Activated naive CD8-positive, alpha-beta T cell treated with anti-CD3 and anti-CD28 coated beads for 36 hours (primary cell): ENCODE measurements around the gene TTC7B. TPM values are rescaled to one million over a fixed set of nuclear protein-coding genes. Genes with fewer than 3 reads are reported as not detected.

Source experiments
- DNase-seq: peaks from one replicate; pipeline ENCODE4 v3.0.0; 2021
- H3K27ac Mint-ChIP-seq: one replicate; pipeline ENCODE4 v1.8.0; 2022; ENCODE audit warnings: mild to moderate bottlenecking, moderate library complexity, mixed read lengths
- H3K27me3 Mint-ChIP-seq: one replicate; pipeline ENCODE4 v1.8.0; 2022; ENCODE audit warnings: mild to moderate bottlenecking, mixed read lengths
- H3K36me3 Mint-ChIP-seq: one replicate; pipeline ENCODE4 v1.8.0; 2021; ENCODE audit warnings: mild to moderate bottlenecking, mixed read lengths
- H3K4me1 Mint-ChIP-seq: one replicate; pipeline ENCODE4 v1.8.0; 2021; ENCODE audit warnings: mixed read lengths
- H3K4me3 Mint-ChIP-seq: one replicate; pipeline ENCODE4 v1.8.0; 2022; ENCODE audit warnings: mild to moderate bottlenecking, moderate library complexity, mixed read lengths
- H3K9me3 Mint-ChIP-seq: one replicate; pipeline ENCODE4 v1.8.0; 2022; ENCODE audit warnings: mixed read lengths
- total RNA-seq, 2 experiments: library from RNA; stranded (reverse); gene quantifications; one replicate each; pipeline ENCODE4 v1.2.3, GENCODE V29; 2021

TTC7B gene
- total RNA-seq, 2 experiments from 2014 or later: 7.1 to 7.6 TPM

- H3K4me1 Mint-ChIP-seq: no peaks in the 10 kb centered on the region
- no peaks in the 10 kb centered on the region for H3K27me3 Mint-ChIP-seq
- no peak overlapping the region for H3K4me3 Mint-ChIP-seq
- H3K9me3 Mint-ChIP-seq: no peaks in the 10 kb centered on the region
- no peaks in the 10 kb centered on the region for H3K36me3 Mint-ChIP-seq
- no peak for DNase-seq
- no peak overlapping the region for H3K27ac Mint-ChIP-seq
Measured at GRCh38 chr14:90624732-90625400, 191.4 kb downstream of the TTC7B start.

- Mint-ChIP-seq H3K4me3 (no peak overlapping the region), H3K36me3 (no peaks in the 10 kb centered on the region), H3K4me1 (no peaks in the 10 kb centered on the region), H3K27me3 (no peaks in the 10 kb centered on the region), H3K27ac (no peak overlapping the region), H3K9me3 (no peaks in the 10 kb centered on the region)
- no peak for DNase-seq
Measured at GRCh38 chr14:90624227-90624626, 192.0 kb downstream of the TTC7B start.

GRCh38 chr14:90621201-90621600, 195.0 kb downstream of the TTC7B start:
- H3K4me1 Mint-ChIP-seq: no peaks in the 10 kb centered on the region
- H3K27ac Mint-ChIP-seq: no peak overlapping the region
- no peak for DNase-seq
- no peaks in the 10 kb centered on the region for H3K27me3 Mint-ChIP-seq
- H3K4me3 Mint-ChIP-seq: no peak overlapping the region
- no peaks in the 10 kb centered on the region for H3K9me3 Mint-ChIP-seq
- no peaks in the 10 kb centered on the region for H3K36me3 Mint-ChIP-seq

GRCh38 chr14:90620568-90621077, 195.6 kb downstream of the TTC7B start:
- DNase-seq: no peak
- Mint-ChIP-seq H3K4me1 (no peaks in the 10 kb centered on the region), H3K36me3 (no peaks in the 10 kb centered on the region), H3K9me3 (no peaks in the 10 kb centered on the region), H3K4me3 (no peak overlapping the region), H3K27me3 (no peaks in the 10 kb centered on the region), H3K27ac (no peak overlapping the region)

GRCh38 chr14:90619911-90620310, 196.3 kb downstream of the TTC7B start:
- Mint-ChIP-seq H3K4me3 (no peak overlapping the region), H3K27me3 (no peaks in the 10 kb centered on the region), H3K27ac (no peak overlapping the region), H3K4me1 (no peaks in the 10 kb centered on the region), H3K36me3 (no peaks in the 10 kb centered on the region), H3K9me3 (no peaks in the 10 kb centered on the region)
- no peak for DNase-seq

- no peaks in the 10 kb centered on the region for H3K27me3 Mint-ChIP-seq
- no peaks in the 10 kb centered on the region for H3K4me1 Mint-ChIP-seq
- H3K27ac Mint-ChIP-seq: no peak overlapping the region
- no peak overlapping the region for H3K4me3 Mint-ChIP-seq
- H3K9me3 Mint-ChIP-seq: no peaks in the 10 kb centered on the region
- DNase-seq: no peak
- no peaks in the 10 kb centered on the region for H3K36me3 Mint-ChIP-seq
Measured at GRCh38 chr14:90617961-90618360, 198.3 kb downstream of the TTC7B start.

GRCh38 chr14:90616881-90617280, 199.3 kb downstream of the TTC7B start:
- Mint-ChIP-seq H3K4me1 (no peaks in the 10 kb centered on the region), H3K36me3 (no peaks in the 10 kb centered on the region), H3K9me3 (no peaks in the 10 kb centered on the region), H3K27me3 (no peaks in the 10 kb centered on the region), H3K4me3 (no peak overlapping the region), H3K27ac (no peak overlapping the region)
- DNase-seq: no peak

- no peak overlapping the region for H3K27ac Mint-ChIP-seq
- H3K4me1 Mint-ChIP-seq: no peaks in the 10 kb centered on the region
- no peaks in the 10 kb centered on the region for H3K36me3 Mint-ChIP-seq
- DNase-seq: no peak
- no peak overlapping the region for H3K4me3 Mint-ChIP-seq
- H3K9me3 Mint-ChIP-seq: no peaks in the 10 kb centered on the region
- no peaks in the 10 kb centered on the region for H3K27me3 Mint-ChIP-seq
Measured at GRCh38 chr14:90616313-90616712, 199.9 kb downstream of the TTC7B start.

- H3K27ac Mint-ChIP-seq: no peak overlapping the region
- H3K27me3 Mint-ChIP-seq: no peaks in the 10 kb centered on the region
- H3K4me3 Mint-ChIP-seq: no peak overlapping the region
- no peaks in the 10 kb centered on the region for H3K4me1 Mint-ChIP-seq
- no peaks in the 10 kb centered on the region for H3K36me3 Mint-ChIP-seq
- no peak for DNase-seq
- no peaks in the 10 kb centered on the region for H3K9me3 Mint-ChIP-seq
Measured at GRCh38 chr14:90615517-90616060, 200.6 kb downstream of the TTC7B start.

GRCh38 chr14:90614696-90615516, 201.3 kb downstream of the TTC7B start:
- H3K9me3 Mint-ChIP-seq: no peaks in the 10 kb centered on the region
- H3K27me3 Mint-ChIP-seq: no peaks in the 10 kb centered on the region
- no peaks in the 10 kb centered on the region for H3K4me1 Mint-ChIP-seq

GRCh38 chr14:90613997-90614396, 202.2 kb downstream of the TTC7B start:
- Mint-ChIP-seq H3K4me1 (no peaks in the 10 kb centered on the region), H3K36me3 (no peaks in the 10 kb centered on the region), H3K9me3 (no peaks in the 10 kb centered on the region), H3K27me3 (no peaks in the 10 kb centered on the region), H3K27ac (no peak overlapping the region), H3K4me3 (no peak overlapping the region)
- no peak for DNase-seq

More at GRCh38 chr14:90614696-90615516, 201.3 kb downstream of the TTC7B start:
- H3K4me3 Mint-ChIP-seq: no peak overlapping the region
- H3K27ac Mint-ChIP-seq: no peak overlapping the region
- H3K36me3 Mint-ChIP-seq: no peaks in the 10 kb centered on the region
- no peak for DNase-seq

- H3K9me3 Mint-ChIP-seq: no peaks in the 10 kb centered on the region
- H3K27me3 Mint-ChIP-seq: no peaks in the 10 kb centered on the region
- H3K4me1 Mint-ChIP-seq: no peaks in the 10 kb centered on the region
- no peaks in the 10 kb centered on the region for H3K36me3 Mint-ChIP-seq
- no peak overlapping the region for H3K4me3 Mint-ChIP-seq
- DNase-seq: no peak
- no peak overlapping the region for H3K27ac Mint-ChIP-seq
Measured at GRCh38 chr14:90613453-90613852, 202.8 kb downstream of the TTC7B start.

- H3K9me3 Mint-ChIP-seq: no peaks in the 10 kb centered on the region
- no peak for DNase-seq
- no peak overlapping the region for H3K27ac Mint-ChIP-seq
- H3K27me3 Mint-ChIP-seq: no peaks in the 10 kb centered on the region
- no peaks in the 10 kb centered on the region for H3K4me1 Mint-ChIP-seq
- H3K4me3 Mint-ChIP-seq: no peak overlapping the region
- no peaks in the 10 kb centered on the region for H3K36me3 Mint-ChIP-seq
Measured at GRCh38 chr14:90612801-90613200, 203.4 kb downstream of the TTC7B start.

- H3K27ac Mint-ChIP-seq: no peak overlapping the region
- DNase-seq: no peak
- no peak overlapping the region for H3K4me3 Mint-ChIP-seq
- no peaks in the 10 kb centered on the region for H3K36me3 Mint-ChIP-seq
- H3K27me3 Mint-ChIP-seq: no peaks in the 10 kb centered on the region
- no peaks in the 10 kb centered on the region for H3K9me3 Mint-ChIP-seq
- no peaks in the 10 kb centered on the region for H3K4me1 Mint-ChIP-seq
Measured at GRCh38 chr14:90611936-90612335, 204.3 kb downstream of the TTC7B start.

- H3K4me1 Mint-ChIP-seq: no peaks in the 10 kb centered on the region
- H3K9me3 Mint-ChIP-seq: no peaks in the 10 kb centered on the region
- DNase-seq: no peak
- H3K36me3 Mint-ChIP-seq: no peaks in the 10 kb centered on the region
- no peaks in the 10 kb centered on the region for H3K27me3 Mint-ChIP-seq
- no peak overlapping the region for H3K27ac Mint-ChIP-seq
- no peak overlapping the region for H3K4me3 Mint-ChIP-seq
Measured at GRCh38 chr14:90611501-90611900, 204.7 kb downstream of the TTC7B start.
